ENCODE measurements around the gene ERC2.

The ERC2 gene

DNA sequence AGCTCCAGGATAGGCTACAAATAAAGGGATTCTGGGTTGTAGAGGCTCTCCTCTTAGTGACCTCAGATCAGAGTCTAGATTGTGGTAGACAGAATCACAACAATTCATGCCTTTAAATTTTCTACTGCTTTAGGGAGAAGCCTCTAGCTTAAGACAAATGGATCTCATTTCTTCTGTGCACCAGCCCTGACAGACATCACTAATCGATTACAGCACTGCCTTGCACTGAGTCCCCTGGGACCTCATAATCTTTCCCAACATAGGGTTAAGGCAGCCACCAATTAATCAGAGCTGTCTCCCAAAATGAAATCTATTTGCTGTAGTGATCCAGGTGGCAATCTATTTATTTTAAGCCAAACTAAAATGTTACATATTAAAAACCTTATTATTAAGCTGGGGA lies 544.6 kb downstream of the ERC2 start:
- DNase-seq (ENCODE audit: low read depth) = no peak

DNA sequence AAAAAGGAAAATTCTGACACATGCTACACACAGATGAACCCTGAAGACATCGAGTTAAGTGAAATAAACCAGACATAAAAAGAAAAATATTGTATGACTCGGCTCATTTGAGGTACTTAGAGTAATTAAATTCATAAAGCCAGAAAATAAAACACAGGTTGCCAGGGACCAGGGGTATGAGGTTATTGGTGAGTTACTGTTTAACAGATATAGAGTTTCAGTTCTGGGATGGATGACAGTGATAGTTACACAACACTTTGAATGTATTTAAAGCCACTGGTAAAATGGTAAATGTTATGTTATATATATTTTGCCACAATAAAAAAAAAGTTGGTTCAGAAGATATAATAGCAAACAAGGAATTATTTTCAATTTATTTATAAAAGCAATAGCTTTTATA lies 545.1 kb downstream of the ERC2 start:
- no peak for DNase-seq (ENCODE audit: low read depth)

DNA sequence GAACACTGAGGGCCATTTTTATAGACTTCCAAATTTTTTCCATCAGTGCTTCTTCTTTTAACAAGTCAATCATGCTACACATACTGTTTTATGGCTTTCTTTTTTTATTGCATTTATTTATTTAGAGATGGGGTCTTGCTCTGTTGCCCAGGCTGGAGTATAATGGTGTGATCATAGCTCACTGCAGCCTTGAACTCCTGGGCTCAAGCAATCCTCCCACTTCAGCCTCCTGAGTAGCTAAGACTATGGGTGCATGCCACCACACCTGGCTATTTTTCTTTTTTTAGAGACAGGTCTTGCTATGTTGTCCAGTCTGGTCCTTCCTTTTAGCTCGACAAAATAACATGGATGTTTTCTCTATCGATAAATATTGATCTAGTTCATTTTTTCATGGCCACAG lies 555.4 kb downstream of the ERC2 start:
- DNase-seq (ENCODE audit: low read depth) = no peak

DNA sequence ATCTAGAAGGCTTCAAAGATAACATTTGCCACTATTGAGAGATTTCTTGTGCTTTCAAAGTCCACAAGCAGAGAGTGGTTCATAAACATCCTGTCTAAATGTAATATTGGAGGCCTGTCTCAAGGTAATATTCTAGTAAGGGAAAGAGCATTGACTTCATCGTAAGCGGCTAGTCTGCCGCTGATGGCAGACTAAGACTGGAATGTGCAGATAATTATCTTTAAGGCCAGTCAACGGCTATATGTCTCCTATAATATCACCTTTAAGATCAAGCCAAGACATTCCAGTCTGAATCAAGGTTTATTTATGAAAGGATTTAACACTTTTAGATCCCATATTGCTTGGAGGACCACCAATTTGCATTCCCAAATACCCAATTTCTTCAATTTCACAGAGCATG lies 557.0 kb downstream of the ERC2 start:
- DNase-seq (ENCODE audit: low read depth) = no peak

DNA sequence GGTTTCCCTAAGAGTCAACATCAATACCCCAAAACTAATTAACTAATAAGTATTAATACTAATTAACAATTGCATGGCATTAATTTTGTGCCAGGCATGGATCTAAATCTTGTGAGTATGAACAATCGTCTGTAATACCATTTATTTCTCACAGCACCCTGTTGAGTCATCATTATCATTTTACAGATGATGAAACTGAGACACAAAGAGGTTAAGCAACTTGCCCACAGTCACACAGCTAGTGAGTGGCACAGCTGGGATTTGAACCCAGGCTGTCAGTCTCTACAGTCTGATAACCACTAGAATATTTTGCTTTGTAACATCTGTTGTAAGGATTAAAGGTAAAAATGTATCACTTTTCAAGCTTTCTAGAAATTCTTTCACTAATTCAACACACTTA lies 557.7 kb downstream of the ERC2 start:
- DNase-seq (ENCODE audit: low read depth) = no peak

DNA sequence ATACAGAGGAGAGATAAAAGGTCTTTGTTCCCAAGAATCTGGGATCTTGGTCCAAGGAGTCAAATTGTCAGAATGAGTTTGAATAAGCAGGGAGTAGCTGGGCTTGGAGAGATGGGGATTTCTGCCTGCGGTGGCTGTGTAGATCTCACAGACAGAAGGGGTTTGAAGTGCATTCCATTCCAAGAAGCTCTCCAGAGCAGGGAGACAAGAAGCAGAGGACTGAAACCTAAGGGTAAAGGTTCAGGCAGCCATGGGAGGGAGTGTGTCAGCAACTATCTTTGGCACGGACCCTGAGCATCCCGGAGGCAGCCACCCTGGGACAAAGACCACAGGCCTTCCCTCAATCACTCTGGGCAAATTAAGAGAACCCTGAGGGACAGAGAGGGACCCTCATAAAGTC lies 558.9 kb downstream of the ERC2 start:
- no peak for DNase-seq (ENCODE audit: low read depth)

DNA sequence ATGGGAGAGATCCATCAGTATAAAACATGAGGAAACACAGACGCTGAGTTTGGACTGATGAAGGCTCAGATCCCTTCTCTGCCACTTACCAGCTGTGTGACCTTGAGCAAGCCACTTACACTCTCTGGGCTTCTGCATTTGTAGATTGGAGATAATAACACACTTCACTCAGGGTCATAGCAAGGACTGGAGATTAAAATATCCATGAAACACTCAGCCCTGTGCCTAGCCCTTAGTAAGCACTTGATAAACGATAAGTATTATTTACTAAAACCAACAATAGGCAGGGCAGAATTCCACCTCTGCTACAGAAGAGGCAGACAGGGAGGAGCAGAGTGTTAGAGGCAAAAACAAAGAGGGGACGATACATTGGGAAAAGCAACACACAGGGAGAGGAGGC lies 560.7 kb downstream of the ERC2 start:
- DNase-seq (ENCODE audit: low read depth) = no peak

DNA sequence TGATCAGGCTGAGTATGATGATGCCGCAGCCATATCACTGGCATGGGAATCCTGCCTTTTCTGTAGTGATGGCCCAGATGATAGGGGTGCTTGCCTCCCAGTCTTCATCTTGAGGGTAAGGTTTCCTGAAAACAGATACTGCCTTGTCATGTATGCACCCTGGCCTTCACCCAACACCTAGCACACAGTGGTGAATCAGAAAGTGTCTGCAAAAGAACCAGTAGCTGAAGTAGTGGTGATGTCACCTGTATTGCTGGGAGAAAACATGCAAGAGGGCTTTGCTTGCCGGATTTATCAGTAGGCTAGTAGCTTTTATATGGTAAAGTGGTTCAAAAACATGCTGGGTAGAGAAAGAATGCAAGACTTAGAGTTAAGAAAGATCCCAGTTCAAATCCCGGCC lies 561.4 kb downstream of the ERC2 start:
- DNase-seq (ENCODE audit: low read depth) = no peak

DNA sequence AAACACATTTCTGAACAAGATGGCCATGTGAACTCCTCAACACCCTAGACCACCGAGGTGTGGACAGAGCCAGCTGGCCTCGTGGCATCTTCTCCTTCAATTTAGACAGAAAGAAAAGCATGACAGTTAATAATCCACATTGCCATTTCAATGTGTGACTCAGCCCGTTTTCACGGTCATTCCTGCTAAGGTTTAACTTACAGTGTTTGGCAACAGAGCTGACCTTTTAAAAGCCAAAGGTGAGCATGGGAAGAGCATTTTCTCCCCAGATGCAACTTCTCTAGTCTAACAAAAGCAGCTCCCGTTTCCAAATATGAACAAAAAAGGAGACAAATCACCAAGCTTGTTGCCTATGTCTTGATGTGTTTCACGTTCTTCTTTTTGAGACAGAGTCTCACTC lies 563.6 kb downstream of the ERC2 start:
- no peak for DNase-seq (ENCODE audit: low read depth)

DNA sequence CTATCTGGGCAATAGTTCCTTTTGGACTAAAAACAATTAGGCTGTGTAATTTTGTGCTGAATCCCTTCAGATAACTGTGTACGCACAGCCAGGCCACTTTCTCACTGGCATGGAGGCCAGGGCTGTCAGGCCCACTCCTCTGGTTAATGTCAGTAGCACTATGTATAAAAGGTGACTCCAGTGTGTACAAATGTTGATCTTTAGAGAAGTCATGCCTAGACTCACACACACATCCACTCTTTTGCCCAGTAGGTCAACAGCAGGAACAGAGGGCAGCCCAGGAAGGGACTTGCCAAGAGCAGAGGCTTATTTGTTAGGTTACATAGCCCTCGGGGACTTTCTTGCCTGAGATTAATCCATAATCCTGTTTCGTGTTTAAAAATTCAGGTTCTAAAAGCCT lies 564.6 kb downstream of the ERC2 start:
- no peak for DNase-seq (ENCODE audit: low read depth)

DNA sequence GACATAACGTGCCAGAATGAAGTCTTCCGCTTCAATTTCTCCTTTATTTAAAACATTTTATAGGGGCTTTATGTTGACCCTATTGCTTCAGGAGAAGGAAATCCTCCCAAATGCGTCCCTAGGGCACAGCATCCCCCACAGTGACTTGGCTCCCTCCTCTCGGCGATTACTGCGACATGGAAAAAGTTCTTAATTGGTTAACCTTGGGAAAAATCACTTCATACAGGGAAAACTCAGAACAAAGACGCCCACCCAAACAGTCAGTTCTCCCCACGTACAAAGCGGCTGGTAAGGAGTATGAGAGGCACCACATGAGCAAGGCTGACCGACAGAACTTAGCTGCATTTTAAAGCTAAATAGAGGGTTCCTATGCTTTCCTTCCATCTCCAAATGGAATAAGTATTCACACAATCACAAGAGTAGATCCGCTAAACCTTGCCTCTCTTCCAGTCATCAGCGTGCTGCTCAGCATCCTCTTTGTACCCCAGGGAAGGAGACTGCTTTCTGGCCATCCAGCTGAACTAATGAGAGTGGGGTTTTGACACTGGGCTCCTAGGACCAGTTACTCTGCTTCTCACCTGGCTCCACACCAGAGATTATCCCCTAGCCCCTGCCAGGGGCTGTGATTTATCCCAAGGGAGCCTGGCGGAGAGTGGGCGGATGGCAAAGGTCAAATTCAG lies 565.9 kb downstream of the ERC2 start:
- no peak for DNase-seq (ENCODE audit: low read depth)

DNA sequence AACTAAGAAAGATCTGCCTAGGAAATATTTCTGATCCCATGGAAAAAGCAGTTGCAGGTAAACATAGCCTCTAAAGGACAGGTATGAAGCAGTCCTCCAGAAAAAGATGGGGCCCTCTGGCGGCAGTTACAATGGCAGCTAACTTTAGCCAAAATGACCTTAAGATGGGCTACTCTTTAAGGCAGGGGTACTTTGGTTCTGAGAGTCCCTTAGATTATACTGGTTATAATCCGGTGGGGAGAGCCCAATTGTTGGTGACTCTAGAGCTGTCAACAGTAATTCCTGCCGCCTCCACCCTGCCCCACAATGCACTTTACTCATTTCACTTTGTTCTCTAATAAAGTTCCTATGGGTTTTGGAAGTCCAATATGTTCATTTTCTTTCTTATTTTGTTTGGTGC lies 568.4 kb downstream of the ERC2 start:
- no peak for DNase-seq (ENCODE audit: low read depth)

DNA sequence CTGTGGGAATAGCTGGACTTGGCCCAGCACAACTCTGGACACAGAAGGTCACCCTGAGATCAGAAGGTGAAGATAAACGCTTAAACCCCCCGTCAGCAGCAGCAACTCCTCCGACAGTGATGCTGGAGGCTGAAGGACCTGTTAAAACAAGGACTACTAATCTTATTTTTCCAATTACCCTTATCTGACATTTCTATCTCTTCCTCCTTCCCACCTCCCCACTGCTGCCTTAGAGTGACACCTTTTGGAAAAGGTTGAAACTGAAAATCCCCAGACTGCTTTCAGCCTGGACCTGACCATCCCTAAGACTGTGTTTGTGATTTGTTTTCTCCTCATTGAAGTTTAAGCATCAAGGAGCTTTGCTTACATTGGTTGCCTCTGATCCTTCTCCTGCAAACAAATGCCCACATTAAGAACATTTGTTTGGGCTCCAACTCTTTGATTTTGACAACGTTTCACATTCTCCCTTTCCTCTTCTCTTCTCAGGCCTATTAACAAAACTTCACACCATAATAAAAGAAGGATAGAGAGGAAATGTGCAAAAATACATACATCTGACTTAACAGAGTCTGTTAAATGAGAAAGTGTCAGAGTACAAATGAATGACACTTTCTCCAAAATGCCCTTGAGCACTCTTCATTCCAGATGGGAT lies 570.6 kb downstream of the ERC2 start:
- no peak for DNase-seq (ENCODE audit: low read depth)

DNA sequence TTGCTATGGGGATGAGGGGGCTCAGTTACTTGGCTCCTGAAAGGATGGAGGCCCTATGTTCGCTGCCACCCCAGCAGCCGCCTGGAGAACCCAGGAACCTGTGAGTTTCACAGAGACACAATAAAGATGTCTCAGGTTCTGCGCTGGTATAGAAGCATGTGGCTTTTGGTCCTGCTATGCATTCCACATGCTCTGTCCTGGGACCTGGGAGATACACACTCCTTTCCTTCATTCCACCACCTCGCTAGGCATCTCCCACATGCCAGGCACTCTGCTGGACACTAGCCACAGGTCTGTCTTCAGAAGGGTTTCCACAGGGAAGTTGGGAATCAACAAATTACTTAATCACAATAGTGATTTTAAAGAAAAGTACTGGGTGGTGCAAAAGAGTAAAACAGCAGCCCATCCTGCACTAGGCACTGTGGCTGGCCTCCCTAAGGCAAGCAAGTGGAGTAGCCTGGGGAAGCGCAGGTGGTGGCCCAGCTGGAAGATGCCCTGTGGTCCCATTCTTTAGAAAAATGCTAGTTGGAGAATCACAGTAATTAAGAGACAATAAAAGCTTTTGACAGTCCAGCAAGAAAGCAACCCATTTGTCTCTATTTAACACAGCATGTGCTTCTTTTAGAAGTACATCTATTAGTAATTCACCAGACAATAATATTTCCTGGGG lies 572.2 kb downstream of the ERC2 start:
- DNase-seq (ENCODE audit: low read depth) = no peak

DNA sequence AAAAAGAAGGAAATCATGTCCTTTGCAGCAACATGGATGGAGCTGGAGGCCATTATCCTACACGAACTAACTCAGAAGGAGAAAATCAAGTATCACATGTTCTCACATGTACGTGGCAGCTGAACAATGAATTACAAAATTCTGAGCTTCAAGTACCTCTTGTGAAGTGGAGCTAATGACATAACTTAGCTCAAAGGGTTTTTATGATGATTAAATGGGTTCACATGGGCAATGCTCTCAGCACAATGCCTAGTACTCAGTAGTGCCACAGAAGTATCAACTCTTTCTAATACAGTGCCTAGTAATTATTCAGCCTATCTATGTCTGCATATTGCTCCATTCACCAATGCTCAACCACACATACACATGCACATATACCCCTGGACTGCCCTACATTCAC lies 573.7 kb downstream of the ERC2 start:
- DNase-seq (ENCODE audit: low read depth) = no peak

DNA sequence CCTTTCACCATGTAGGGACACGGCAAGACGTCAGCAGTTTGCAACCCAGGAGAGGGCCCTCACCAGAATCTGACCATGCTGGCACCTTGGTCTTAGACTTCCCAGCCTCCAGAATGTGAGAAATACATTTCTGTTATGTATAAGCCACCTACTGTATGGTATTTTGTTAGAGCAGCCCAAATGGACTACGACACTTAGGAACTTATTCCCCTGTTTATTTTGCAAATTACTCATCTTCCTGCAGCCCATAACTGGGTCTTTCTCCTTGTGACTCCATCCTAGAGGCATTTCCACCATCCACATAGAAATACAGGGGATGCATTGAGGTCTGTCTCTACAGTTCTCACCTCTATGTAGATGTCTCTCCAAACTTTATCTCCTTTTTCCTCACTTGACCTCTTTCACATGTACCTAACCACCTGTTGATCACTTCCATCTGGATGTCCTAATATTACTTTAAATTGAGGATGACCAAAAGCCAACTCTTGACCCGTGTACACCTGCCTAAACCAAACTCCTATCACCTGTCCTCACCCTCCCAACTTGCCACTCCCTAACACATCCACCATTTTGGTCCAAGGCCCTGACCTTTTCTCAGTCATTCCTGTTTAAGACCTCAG lies 575.1 kb downstream of the ERC2 start:
- no peak for DNase-seq (ENCODE audit: low read depth)

DNA sequence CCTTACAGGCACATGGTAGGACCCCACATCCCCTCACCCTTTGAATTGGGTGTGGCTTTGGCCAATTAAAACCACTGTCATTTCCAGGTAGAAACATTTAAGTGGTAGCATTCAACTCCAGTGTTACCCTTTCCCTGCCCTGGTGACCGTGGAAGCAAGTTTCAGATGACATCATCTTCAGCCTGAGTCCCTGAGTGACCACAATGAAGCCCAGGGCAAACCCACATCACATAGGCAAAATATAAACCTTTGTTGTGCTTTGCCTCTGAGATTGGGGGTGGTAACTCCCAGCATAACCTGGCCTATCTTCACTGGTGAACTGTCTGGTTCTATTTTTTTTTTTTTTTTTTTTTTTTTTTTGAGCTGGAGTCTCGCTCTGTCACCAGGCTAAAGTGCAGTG lies 577.2 kb downstream of the ERC2 start:
- DNase-seq (ENCODE audit: low read depth) = no peak

DNA sequence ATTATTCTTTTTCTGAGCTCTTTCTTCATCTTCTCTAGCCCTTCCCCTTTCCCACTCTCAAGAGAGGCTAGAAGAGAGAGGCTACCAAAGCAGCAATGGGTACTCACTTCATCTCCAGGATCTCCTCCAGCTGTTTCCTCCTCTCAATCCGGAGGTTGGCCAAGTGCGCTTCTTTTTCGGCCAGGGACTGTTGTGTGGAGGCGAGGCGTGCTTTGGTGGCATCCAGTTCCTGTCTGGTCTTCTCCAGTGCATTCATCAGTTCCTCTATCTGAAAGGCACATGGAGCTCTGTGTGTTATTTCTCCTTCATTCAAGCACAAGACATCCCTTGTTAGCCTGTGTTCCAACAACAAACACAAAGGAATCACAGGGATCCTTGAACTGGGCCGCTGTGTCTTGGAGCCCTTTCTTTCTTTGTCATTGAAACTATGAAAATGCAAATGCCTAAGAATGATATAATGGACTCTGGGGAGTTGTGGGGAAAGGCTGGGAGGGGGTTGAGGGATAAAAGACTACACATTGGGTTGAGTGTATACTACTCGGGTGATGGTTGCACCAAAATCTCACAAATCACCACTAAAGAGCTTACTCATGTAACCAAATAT lies 579.9 kb downstream of the ERC2 start:
- DNase-seq (ENCODE audit: low read depth) = no peak

DNA sequence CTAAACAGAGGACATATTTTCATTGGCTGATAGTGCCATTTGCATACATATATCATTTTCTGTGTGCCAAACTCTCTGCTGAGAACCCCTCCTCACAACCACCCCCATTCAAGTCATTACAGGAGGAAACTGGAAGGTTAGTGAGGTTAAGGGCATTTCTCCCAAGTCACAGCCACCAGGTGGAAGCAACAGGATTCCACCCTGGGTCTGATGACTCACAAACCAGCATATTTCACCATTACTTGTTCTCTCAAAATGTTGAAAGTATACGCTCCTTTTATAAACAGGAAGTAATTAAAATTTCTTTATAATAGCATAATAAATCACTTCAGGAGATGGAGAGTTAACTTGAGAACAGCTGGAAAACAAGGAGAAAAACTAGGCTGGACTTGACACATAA lies 582.5 kb downstream of the ERC2 start:
- DNase-seq (ENCODE audit: low read depth) = no peak

DNA sequence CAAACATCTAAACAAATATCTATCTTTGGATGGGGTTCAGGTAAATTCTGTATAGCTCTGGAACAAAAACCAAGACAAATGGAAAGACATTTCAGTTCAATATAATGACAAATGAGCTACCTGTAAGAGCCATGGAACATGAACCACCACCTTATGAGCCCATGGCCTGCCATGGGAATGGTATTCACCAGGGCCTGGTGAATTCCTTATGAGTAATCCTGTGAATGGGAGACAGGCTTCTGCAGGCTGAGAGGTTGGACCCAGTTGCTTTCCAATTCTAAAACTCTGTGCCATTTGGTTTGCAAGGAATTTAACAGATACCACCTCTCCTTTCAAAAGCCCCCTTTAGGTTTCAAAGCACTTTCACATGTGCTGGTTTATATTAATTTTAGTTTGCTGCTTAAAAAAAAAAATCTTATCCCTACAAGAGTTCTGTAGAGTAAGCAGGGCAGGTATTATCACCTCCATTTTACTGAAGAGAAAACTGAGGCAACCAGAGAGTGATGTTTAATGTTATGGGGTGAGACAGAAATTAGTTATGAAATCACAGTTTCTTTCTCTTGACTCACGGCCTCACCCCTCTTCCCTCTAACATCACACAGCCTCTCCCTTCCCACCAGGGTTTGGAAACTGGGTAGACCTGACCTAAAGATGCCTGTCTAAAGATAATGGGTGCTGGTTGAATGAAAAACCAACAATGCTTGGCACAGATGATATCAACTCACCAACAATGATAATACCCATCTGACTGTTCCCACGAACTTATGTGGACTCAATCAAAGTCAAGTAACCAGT lies 583.6 kb downstream of the ERC2 start:
- DNase-seq (ENCODE audit: low read depth) = no peak

DNA sequence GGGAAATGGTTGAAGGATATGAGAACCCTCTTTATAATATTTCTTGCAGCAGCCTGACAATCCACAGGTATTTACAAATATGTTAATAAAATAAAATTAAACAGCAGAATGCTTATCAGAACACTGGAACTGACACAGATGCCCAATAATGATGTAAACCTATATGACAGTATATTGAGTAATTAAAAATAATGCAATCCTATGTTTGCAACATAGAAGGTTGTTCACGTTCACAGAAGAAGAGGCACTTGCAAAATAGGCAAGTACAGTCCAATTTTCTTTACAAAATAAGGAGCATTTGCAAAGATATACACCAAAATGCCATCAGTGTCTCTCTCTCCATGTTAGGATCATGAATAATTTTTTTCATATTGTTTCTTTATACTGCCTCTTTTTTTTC lies 584.2 kb downstream of the ERC2 start:
- no peak for DNase-seq (ENCODE audit: low read depth)

DNA sequence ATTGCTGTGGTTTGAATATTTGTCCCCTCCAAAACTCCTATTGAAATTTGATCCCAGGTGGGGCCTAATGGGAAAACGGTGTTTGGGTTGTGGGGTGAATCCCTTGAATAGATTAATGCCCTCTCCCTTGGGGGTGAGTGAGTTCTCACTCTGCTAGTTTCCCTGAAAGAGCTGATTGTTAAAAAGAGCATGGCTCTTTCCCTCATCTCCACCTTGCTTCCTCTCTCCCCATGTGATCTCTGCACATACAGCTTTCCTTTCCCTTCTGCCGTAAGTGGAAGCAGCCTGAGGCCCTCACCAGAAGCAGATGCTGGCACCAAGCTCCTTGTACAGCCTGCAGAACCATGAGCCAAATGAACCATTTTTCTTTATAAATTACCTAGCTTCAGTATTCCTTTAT lies 586.3 kb downstream of the ERC2 start:
- no peak for DNase-seq (ENCODE audit: low read depth)

All from T-helper 22 cell (primary cell).